ENCODE measurements around the gene NTMT1. TPM values are rescaled to one million over a fixed set of nuclear protein-coding genes. Genes with fewer than 3 reads are reported as not detected.

Gene NTMT1
- 36.2 and 87.0 TPM in 2 replicates for total RNA-seq

DNA sequence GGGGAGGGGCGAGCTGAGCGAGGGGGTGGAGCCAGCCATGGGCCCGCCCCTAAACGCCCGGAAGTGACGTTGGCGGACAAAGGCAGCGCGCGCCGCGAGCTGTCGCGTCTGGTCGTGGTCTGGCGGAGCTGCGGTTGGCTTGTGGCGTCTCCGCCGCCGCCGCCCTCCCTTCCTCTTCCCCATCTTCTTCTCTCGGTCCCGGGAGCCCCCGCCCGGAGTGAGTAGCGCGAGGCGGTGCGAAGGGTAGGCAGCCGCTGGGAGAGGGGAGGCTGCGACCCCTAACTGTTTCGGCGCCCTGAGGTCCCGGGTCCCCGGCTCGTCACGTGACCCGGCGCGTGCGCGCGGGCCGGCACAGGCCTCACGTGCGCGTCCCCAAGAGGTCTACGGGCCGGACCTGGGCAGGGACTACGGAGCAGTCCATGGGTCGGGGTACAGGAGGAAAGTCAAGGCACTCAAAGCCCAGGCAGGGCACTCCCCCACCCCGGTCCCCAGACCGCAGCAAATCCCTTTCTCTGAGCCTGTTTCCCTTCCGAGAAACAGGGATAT is at the start of gene NTMT1:
NTMT1 (plus strand) TSS at position 85 of the 546 bp plus-strand sequence. CDS start 6,541 bp downstream, outside the sequence.

DNA sequence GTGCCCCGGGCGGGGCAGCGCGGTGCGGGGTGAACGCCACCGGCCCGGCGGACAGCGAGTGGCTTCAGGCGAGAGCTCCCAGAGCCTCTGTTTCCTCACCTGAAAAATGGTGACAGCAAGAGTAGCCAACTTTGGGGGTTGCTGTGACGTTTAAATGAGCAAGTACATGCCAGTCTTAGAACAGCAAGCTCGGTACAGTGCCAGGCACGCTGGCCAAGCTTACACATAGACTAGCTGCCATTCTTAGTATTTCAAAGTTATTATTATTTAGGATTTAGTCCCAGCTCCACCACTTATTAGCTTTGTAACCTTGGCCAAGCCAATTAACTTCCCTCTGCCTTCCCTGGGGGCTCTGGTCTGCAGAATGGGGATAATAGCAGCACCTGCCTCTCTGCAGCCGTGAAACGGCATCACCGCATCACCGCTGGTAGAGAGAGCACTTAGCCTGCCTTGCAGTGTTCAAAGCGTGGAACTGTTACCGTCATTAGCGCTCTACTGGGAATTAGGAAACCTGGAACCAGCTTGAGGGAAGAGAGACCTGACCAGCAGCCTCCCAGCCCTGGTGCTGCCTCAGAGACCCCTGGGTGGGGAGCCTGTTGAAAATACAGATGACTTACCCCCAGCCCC is 5.2 kb upstream of the NTMT1 start, which contains the start of gene C9orf50:
C9orf50 (minus strand) TSS at position 433 of the 627 bp plus-strand sequence. CDS start 527 bp downstream, outside the sequence.

GRCh38 chr9:129641750-129642585 is 16.0 kb downstream of the NTMT1 start, which contains the start of gene ASB6:
Gene ASB6, minus strand, starts transcription at chr9:129642151. Its CDS starts 152 bp downstream, at chr9:129641999.

DNA sequence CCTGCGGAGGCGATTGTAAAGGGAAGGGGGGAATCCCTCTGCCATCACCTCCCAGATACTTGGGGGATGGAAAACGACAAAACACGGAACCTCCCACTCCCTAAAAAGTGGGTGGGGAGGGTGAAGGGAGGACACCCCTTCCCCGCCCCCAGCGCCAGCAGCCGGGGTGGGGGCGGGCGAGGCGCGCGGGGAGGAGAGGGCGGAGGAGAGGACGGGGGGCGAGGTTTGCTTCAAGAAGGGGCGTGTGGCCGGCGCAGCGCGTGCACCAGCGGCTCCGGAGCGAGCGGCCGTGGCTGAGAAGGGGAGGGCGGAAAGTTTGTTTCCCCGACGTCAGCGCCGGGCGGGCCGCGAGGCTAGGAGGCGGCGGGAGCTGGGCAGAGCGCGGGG is 39.4 kb downstream of the NTMT1 start, which contains the start of gene PRRX2:
PRRX2 (plus strand) TSS at position 259 of the 387 bp plus-strand sequence. CDS start 221 bp downstream, outside the sequence.

Other genes with a start within 250 kb of the NTMT1 start
- 0.13 TPM in 1 of 2 replicates, not detected in the other for gene C9orf50, start 5.1 kb upstream of the NTMT1 start, total RNA-seq
- 26.5 and 32.2 TPM in 2 replicates for gene ASB6, start 16.0 kb downstream of the NTMT1 start, total RNA-seq
- gene PRRX2, start 39.5 kb downstream of the NTMT1 start, total RNA-seq = 1.4 and 31.1 TPM in 2 replicates
- 47.7 and 56.1 TPM in 2 replicates for gene PTGES, start 126.9 kb downstream of the NTMT1 start, total RNA-seq
- gene TOR1B, start 177.0 kb downstream of the NTMT1 start, total RNA-seq = 26.8 and 28.8 TPM in 2 replicates
- gene TOR1A, start 198.0 kb downstream of the NTMT1 start, total RNA-seq = 50.1 and 75.2 TPM in 2 replicates
- gene C9orf78, start 209.1 kb downstream of the NTMT1 start, total RNA-seq = 26.8 and 34.7 TPM in 2 replicates
- gene USP20, start 209.3 kb downstream of the NTMT1 start, total RNA-seq = 12.5 and 24.0 TPM in 2 replicates

All from epithelial cell of alveolus of lung (primary cell).